Keratinocyte (primary cell): ENCODE measurements around the gene RAB3A. TPM values are rescaled to one million over a fixed set of nuclear protein-coding genes. Genes with fewer than 3 reads are reported as not detected.

Experiments used
- DNase-seq: peaks from one replicate; pipeline ENCODE4 v3.0.0-alpha.2; 2011; ENCODE audit warnings: low read depth, missing footprints, low spot score
- FAIRE-seq: peaks from 2 replicates; lab custom pipeline; 2011; peaks lifted over from hg19 to GRCh38; lab: Jason Lieb, UNC
- H2AFZ ChIP-seq: 2 replicates; pipeline ENCODE4 v1.6.0; 2012; ENCODE audit warnings: low read length, control low read depth, inconsistent platforms; ENCODE audit not compliant: control insufficient read depth
- H3K27ac ChIP-seq: 2 replicates; pipeline ENCODE4 v1.5.1; 2011; ENCODE audit warnings: low read length; ENCODE audit not compliant: control insufficient read depth, insufficient read depth
- H3K27me3 ChIP-seq: 3 replicates; pipeline ENCODE4 v1.6.0; 2011; ENCODE audit warnings: low read length; ENCODE audit not compliant: control insufficient read depth, insufficient read depth; ENCODE audit errors: extremely low read depth
- H3K36me3 ChIP-seq, 2 experiments: 2 replicates in 1 of 2; 3 replicates in 1 of 2; pipeline ENCODE4 v1.5.1; 2011; ENCODE audit warnings: low read length in 2 of 2, mild to moderate bottlenecking in 1 of 2; ENCODE audit not compliant: control insufficient read depth in 2 of 2, insufficient read depth in 2 of 2; ENCODE audit errors: extremely low read depth in 1 of 2
- H3K4me1 ChIP-seq: 3 replicates; pipeline ENCODE4 v1.5.1; 2011; ENCODE audit warnings: low read length; ENCODE audit not compliant: control insufficient read depth, insufficient read depth; ENCODE audit errors: extremely low read depth
- H3K4me2 ChIP-seq: 3 replicates; pipeline ENCODE4 v1.6.0; 2011; ENCODE audit warnings: low read depth, low read length; ENCODE audit not compliant: control insufficient read depth, insufficient read depth; ENCODE audit errors: extremely low read depth
- H3K4me3 ChIP-seq, 3 experiments: fragments of 200-600 bp in 1 of 3; sonication (generic) in 1 of 3; 2 replicates in 2 of 3; 3 replicates in 1 of 3; pipeline ENCODE4 v1.5.1; 2011 to 2016; ENCODE audit warnings: low read length in 3 of 3, mild to moderate bottlenecking in 3 of 3, control low read depth in 2 of 3, inconsistent platforms in 1 of 3, low read depth in 1 of 3, mixed read lengths in 1 of 3, mixed run types in 1 of 3, moderate library complexity in 1 of 3; ENCODE audit not compliant: control insufficient read depth in 2 of 3, insufficient read depth in 2 of 3; ENCODE audit errors: extremely low read depth in 1 of 3
- H3K79me2 ChIP-seq: 2 replicates; pipeline ENCODE4 v1.6.0; 2012; ENCODE audit warnings: low read length; ENCODE audit not compliant: control insufficient read depth, insufficient read depth
- H3K9ac ChIP-seq: 3 replicates; pipeline ENCODE4 v1.6.0; 2011; ENCODE audit warnings: low read length; ENCODE audit not compliant: control insufficient read depth, insufficient read depth; ENCODE audit errors: extremely low read depth
- H3K9me1 ChIP-seq: 3 replicates; pipeline ENCODE4 v1.6.0; 2011; ENCODE audit warnings: low read length; ENCODE audit not compliant: control insufficient read depth, insufficient read depth; ENCODE audit errors: extremely low read depth
- H3K9me3 ChIP-seq: 2 replicates; pipeline ENCODE4 v1.5.1; 2012; ENCODE audit warnings: low read depth, low read length; ENCODE audit not compliant: control insufficient read depth
- H4K20me1 ChIP-seq: 3 replicates; pipeline ENCODE4 v1.6.0; 2011; ENCODE audit warnings: low read length; ENCODE audit not compliant: control insufficient read depth, insufficient read depth; ENCODE audit errors: extremely low read depth
- CTCF ChIP-seq, 3 experiments: IDR thresholded peaks in 1 of 3; conservative IDR thresholded peaks in 1 of 3; optimal IDR thresholded peaks in 1 of 3; 2 replicates in 2 of 3; 3 replicates in 1 of 3; pipeline versions ENCODE3 to v1.5.1; 2011; ENCODE audit warnings: low read length in 3 of 3, mild to moderate bottlenecking in 3 of 3, moderate library complexity in 2 of 3, control low read depth in 1 of 3, inconsistent platforms in 1 of 3; ENCODE audit not compliant: insufficient read depth in 2 of 3; ENCODE audit errors: extremely low read depth in 1 of 3
- EZH2 ChIP-seq: IDR thresholded peaks from one replicate; pipeline ENCODE4 v1.6.1; 2012; ENCODE audit warnings: inconsistent platforms, mild to moderate bottlenecking, low read length, moderate library complexity
- dilution Hi-C: fragments of 300-500 bp; cut with MboI; formaldehyde crosslinking; loops from one replicate; pipeline ENCODE4 v1.7.0; 2020; ENCODE audit warnings: low sequenced_read_pairs; ENCODE audit not compliant: extremely low pct_ligation_motif_present
- polyA plus RNA-seq, 5 experiments: library from polyadenylated mRNA; depleted of rRNA in 3 of 5; stranded (reverse) in 3 of 5; stranded (forward) in 1 of 5; unstranded in 1 of 5; fragments of >200 nt; gene quantifications; 1 replicate in 1 of 5; 2 replicates in 3 of 5; 3 replicates in 1 of 5; pipeline versions ENCODE4 v1.2.1 to v1.2.3, GENCODE V29; 2011 to 2012; ENCODE audit warnings: missing spikeins in 2 of 5, low read depth in 1 of 5, low replicate concordance in 1 of 5

Gene RAB3A
- polyA plus RNA-seq, 1 donor (not counting 4 experiments of a cell fraction or from before 2014, with no cell fraction given), result 0.56 TPM

DNA sequence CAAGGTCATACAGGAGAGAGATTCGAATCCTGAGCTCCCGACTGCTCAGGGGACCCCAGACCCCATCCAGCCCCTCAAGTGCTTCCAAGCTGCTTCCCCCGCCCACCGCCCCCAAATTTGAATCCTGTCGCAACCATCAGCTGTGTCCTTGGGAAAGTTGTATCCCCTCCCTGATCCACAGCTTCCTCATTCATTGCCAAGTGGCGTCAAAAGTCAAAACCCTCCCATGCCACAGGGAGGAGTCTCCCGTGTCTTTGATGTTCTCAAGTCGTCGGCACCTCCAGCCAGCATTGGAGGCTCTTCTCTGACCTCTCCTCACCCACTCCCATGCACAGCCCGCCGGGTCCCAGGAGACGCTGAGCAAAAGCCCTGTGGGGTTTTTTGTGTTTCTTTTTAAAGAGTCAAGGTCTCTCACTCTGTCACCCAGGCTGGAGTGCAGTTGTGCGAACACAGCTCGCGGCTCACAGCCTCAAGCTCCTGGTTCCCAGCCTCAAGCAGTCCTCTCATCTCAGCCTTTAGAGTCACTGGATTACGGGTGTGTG lies 33.1 kb downstream of the RAB3A start:
- TF ChIP-seq EZH2, result no peak
- no peak for TF ChIP-seq CTCF (optimal IDR thresholded peaks at IDR 0.05 in 1 of 3, IDR thresholded peaks at IDR 0.05 in 1 of 3, conservative IDR thresholded peaks at IDR 0.05 in 1 of 3; ENCODE audit: extremely low read depth in 1 of 3, insufficient read depth in 2 of 3, low read length in 3 of 3)
- H3K27me3 ChIP-seq, result no peaks in the 10 kb centered on the region
- dilution Hi-C loops, result no loop called here
- no peak overlapping the region for H3K4me3 ChIP-seq
- DNase-seq (no peak), FAIRE-seq (no peak)
- no peak overlapping the region for H3K4me2 ChIP-seq
- H3K36me3 ChIP-seq, result peaks cover 20 to 27% of the 10 kb centered on the region in 2 experiments
- no peaks in the 10 kb centered on the region for H3K9me3 ChIP-seq
- H4K20me1 ChIP-seq, result peaks cover 4% of the 10 kb centered on the region
- H3K9me1 ChIP-seq, result no peaks in the 10 kb centered on the region
- peaks cover 9% of the 10 kb centered on the region for H3K4me1 ChIP-seq
- no peak overlapping the region for H3K9ac ChIP-seq
- H2AFZ ChIP-seq, result no peak overlapping the region
- no peak overlapping the region for H3K27ac ChIP-seq
- H3K79me2 ChIP-seq, result no peaks in the 10 kb centered on the region

GRCh38 chr19:18168673-18169381 lies 35.0 kb downstream of the RAB3A start:
- Histone ChIP-seq H3K79me2 (no peaks in the 10 kb centered on the region), H4K20me1 (peaks cover 4% of the 10 kb centered on the region), H3K9me1 (no peaks in the 10 kb centered on the region), H3K9me3 (no peaks in the 10 kb centered on the region), H3K27ac (no peak overlapping the region), H2AFZ (no peak overlapping the region), H3K4me2 (no peak overlapping the region), H3K27me3 (no peaks in the 10 kb centered on the region), H3K9ac (no peak overlapping the region), H3K4me1 (no peaks in the 10 kb centered on the region), H3K36me3 (peaks cover 27 to 28% of the 10 kb centered on the region in 2 experiments), H3K4me3 (no peak overlapping the region)
- FAIRE-seq (no peak), DNase-seq (no peak)
- no peak for TF ChIP-seq EZH2
- TF ChIP-seq CTCF (optimal IDR thresholded peaks at IDR 0.05 in 1 of 3, IDR thresholded peaks at IDR 0.05 in 1 of 3, conservative IDR thresholded peaks at IDR 0.05 in 1 of 3; ENCODE audit: extremely low read depth in 1 of 3, insufficient read depth in 2 of 3, low read length in 3 of 3), result no peak
- dilution Hi-C loops, result no loop called here
